ENCODE results near the gene SLC11A2. TPM values are rescaled to one million over a fixed set of nuclear protein-coding genes. Genes with fewer than 3 reads are reported as not detected.
A peak's percentile ranks its signal among the peaks of the same experiment; 100 is the strongest.

Gene SLC11A2
- total RNA-seq (2013) = 30.3 TPM
- polyA plus RNA-seq = 10 to 100 TPM; 11.7 to 69.0 (median 14.9) TPM
- 24.4 and 25.7 TPM in 2 replicates for polyA minus RNA-seq
- 66.6 to 383 (median 97.8) reads per million in 11 experiments for total RNA-seq

DNA sequence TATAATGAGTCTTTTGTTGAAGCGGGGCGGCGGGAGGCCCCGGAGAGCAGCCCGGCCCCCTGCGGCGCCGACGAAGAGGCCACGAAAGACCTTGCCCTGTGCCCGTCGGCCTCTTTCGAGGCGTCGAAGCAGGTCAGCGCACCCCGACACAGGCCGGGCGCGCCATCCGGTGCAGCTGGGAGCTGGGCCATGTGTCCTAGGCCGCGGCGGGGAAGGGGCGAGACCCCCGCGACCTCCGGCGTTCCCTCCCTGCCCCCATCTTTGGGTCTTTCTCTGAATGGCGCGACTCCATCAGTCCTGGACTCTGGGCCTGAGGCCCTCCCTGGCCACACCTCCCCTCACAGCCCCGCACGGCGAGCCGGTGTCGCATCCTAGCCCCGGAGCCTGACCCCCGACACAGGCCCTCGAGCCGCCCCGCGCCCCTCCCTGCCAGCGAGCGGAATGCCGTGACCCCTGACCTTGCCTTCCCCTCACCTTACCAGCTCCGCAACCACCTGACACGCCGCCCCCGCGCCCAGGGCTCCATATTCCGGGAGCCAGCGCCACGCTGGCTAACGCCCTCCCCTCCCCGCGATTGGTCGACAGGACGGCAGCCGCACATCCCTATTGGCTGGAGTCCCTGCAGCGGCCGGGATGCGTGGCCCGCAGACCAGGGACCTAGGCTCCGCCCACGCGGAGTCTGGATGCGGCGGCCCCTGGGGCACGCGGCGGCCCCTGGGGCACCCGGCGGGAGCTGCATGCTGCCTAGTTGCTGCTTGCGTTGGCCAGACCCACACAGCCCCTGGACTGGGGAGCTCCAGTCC, at the start of gene SLC11A2:
TSS of gene SLC11A2 (minus strand) at position 549 of the 803 bp plus-strand sequence. CDS start 15,656 bp downstream, outside the sequence.
- Mint-ChIP-seq H3K27ac (peak within 1 kb of the TSS; percentile 95 to 99 (median 97)), H3K36me3 (peaks cover 0 to 3% of the 10 kb centered on the region in 2 donors), H3K9me3 (peaks cover 0 to 7% (median 3%) of the 10 kb centered on the region in 7 donors), H3K4me1 (peaks cover 62% of the 10 kb centered on the region), H3K27me3 (ENCODE audit: low read depth in 3 of 3) (peaks cover 3 to 5% (median 3%) of the 10 kb centered on the region in 3 donors), H3K4me3 (peak within 1 kb of the TSS; percentile 94 to 98)
- Histone ChIP-seq H3K36me3 (replicated peaks in 1 of 2; ENCODE audit: control insufficient read depth in 1 of 2, insufficient read depth in 2 of 2, low read length in 2 of 2) (no peaks in the 10 kb centered on the region), H3K4me3 (replicated peaks in 1 of 3; ENCODE audit: low read depth in 2 of 3, low read length in 3 of 3) (peak within 1 kb of the TSS; percentile 48 to 93 (median 74)), H3K27me3 (ENCODE audit: control insufficient read depth in 2 of 2, insufficient read depth in 2 of 2, low read length in 2 of 2) (no peaks in the 10 kb centered on the region), H3K9ac (ENCODE audit: insufficient read depth, low read length, poor library complexity, severe bottlenecking) (peak within 1 kb of the TSS; percentile 82), H3K9me3 (replicated peaks in 1 of 2; ENCODE audit: control insufficient read depth in 1 of 2, insufficient read depth in 1 of 2, low read length in 2 of 2) (no peaks in the 10 kb centered on the region), H3K27ac (ENCODE audit: low read depth in 1 of 2, low read length in 2 of 2) (peak within 1 kb of the TSS; percentile 65 to 88), H4K20me1 (ENCODE audit: insufficient read depth, low read length) (peaks cover 16% of the 10 kb centered on the region), H3K79me2 (ENCODE audit: insufficient read depth, low read length) (peaks cover 45% of the 10 kb centered on the region), H3K4me2 (replicated peaks; ENCODE audit: extremely low read depth, low read length, poor library complexity, severe bottlenecking) (peak within 1 kb of the TSS; percentile 95), H2AFZ (ENCODE audit: insufficient read depth, low read depth, low read length, poor library complexity, severe bottlenecking) (peak within 1 kb of the TSS; percentile 95), H3K4me1 (ENCODE audit: control insufficient read depth in 1 of 2, insufficient read depth in 2 of 2, low read length in 2 of 2) (peaks cover 46 to 68% of the 10 kb centered on the region in 2 donors)
- intact Hi-C loops (cut with micrococcal nuclease) = loop anchor here (2.0 to 5.0 kb wide), 3 partner anchors 17 to 263 kb away; no protein-coding TSS in a partner anchor
- WGBS (ENCODE audit: insufficient coverage) = under 1% methylated on average over 74 of the region's 74 CpGs
- TF ChIP-seq, protein P1, sequence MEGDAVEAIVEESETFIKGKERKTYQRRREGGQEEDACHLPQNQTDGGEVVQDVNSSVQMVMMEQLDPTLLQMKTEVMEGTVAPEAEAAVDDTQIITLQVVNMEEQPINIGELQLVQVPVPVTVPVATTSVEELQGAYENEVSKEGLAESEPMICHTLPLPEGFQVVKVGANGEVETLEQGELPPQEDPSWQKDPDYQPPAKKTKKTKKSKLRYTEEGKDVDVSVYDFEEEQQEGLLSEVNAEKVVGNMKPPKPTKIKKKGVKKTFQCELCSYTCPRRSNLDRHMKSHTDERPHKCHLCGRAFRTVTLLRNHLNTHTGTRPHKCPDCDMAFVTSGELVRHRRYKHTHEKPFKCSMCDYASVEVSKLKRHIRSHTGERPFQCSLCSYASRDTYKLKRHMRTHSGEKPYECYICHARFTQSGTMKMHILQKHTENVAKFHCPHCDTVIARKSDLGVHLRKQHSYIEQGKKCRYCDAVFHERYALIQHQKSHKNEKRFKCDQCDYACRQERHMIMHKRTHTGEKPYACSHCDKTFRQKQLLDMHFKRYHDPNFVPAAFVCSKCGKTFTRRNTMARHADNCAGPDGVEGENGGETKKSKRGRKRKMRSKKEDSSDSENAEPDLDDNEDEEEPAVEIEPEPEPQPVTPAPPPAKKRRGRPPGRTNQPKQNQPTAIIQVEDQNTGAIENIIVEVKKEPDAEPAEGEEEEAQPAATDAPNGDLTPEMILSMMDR (IDR thresholded peaks at IDR 0.05) = peak; percentile 18
- peak; percentile 88 to 95 (median 91) for DNase-seq

DNA sequence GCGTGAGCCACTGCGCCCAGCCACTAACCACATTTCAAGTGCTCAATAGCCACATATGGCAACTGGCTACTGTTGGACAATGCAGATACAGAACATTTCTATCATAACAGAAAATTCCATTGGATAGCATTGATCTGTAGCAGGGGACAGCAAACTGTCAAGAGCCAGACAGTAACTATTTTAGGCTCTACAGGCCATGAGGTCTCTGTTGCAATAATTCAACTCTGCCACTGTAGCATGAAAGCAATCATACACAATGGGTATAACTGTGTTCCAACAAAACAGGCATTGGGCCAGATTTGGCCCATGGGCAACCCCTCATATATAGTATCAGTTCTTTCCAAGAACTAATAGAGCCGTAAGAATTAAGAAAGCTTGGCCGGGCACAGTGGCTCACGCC, 49.2 kb upstream of the SLC11A2 start:
- Mint-ChIP-seq H3K4me3 (no peak overlapping the region), H3K4me1 (no peaks in the 10 kb centered on the region), H3K9me3 (peaks cover 0 to 3% (median 0%) of the 10 kb centered on the region in 7 donors), H3K27ac (peak overlapping the region in 2 of 7 donors; percentile 25 to 46), H3K36me3 (peaks cover 36 to 55% of the 10 kb centered on the region in 2 donors), H3K27me3 (ENCODE audit: low read depth in 3 of 3) (no peaks in the 10 kb centered on the region)
- Histone ChIP-seq H3K4me2 (replicated peaks; ENCODE audit: extremely low read depth, low read length, poor library complexity, severe bottlenecking) (no peak overlapping the region), H3K79me2 (ENCODE audit: insufficient read depth, low read length) (peaks cover 3% of the 10 kb centered on the region), H3K9me3 (replicated peaks in 1 of 2; ENCODE audit: control insufficient read depth in 1 of 2, insufficient read depth in 1 of 2, low read length in 2 of 2) (no peaks in the 10 kb centered on the region), H3K27me3 (ENCODE audit: control insufficient read depth in 2 of 2, insufficient read depth in 2 of 2, low read length in 2 of 2) (no peaks in the 10 kb centered on the region), H3K9ac (ENCODE audit: insufficient read depth, low read length, poor library complexity, severe bottlenecking) (no peak overlapping the region), H3K36me3 (replicated peaks in 1 of 2; ENCODE audit: control insufficient read depth in 1 of 2, insufficient read depth in 2 of 2, low read length in 2 of 2) (peaks cover 25 to 50% of the 10 kb centered on the region in 2 donors), H2AFZ (ENCODE audit: insufficient read depth, low read depth, low read length, poor library complexity, severe bottlenecking) (no peak overlapping the region), H3K27ac (ENCODE audit: low read depth in 1 of 2, low read length in 2 of 2) (no peak overlapping the region), H4K20me1 (ENCODE audit: insufficient read depth, low read length) (peaks cover 26% of the 10 kb centered on the region), H3K4me3 (replicated peaks in 1 of 3; ENCODE audit: low read depth in 2 of 3, low read length in 3 of 3) (no peak overlapping the region), H3K4me1 (ENCODE audit: control insufficient read depth in 1 of 2, insufficient read depth in 2 of 2, low read length in 2 of 2) (no peaks in the 10 kb centered on the region)
- 93% methylated on average over 2 of the region's 5 CpGs for WGBS (ENCODE audit: insufficient coverage)
- DNase-seq = no peak
- intact Hi-C loops (cut with micrococcal nuclease) = no loop called here
- TF ChIP-seq, protein P1 (IDR thresholded peaks at IDR 0.05) = no peak
